Fibroblast of lung (primary cell): Measurements from ENCODE around the gene DPP7. TPM values are rescaled to one million over a fixed set of nuclear protein-coding genes. Genes with fewer than 3 reads are reported as not detected.

Source experiments
- DNase-seq, 2 donors: peaks; one replicate each; pipeline versions ENCODE4 v3.0.0 to v3.0.0-alpha.2; 2010; ENCODE audit warnings: low read depth in 2 of 2
- H2AFZ ChIP-seq: 2 replicates; pipeline ENCODE4 v1.5.1; 2012; ENCODE audit warnings: low read length, control low read depth, inconsistent platforms
- H3K27ac ChIP-seq: 2 replicates; pipeline ENCODE4 v1.5.1; 2011; ENCODE audit warnings: low read length, control low read depth; ENCODE audit not compliant: insufficient read depth
- H3K27me3 ChIP-seq: 2 replicates; pipeline ENCODE4 v1.5.1; 2011; ENCODE audit warnings: mild to moderate bottlenecking, low read length; ENCODE audit not compliant: control insufficient read depth, insufficient read depth
- H3K36me3 ChIP-seq: 2 replicates; pipeline ENCODE4 v1.5.1; 2011; ENCODE audit warnings: low read length; ENCODE audit not compliant: control insufficient read depth, insufficient read depth
- H3K4me1 ChIP-seq: 2 replicates; pipeline ENCODE4 v1.5.1; 2011; ENCODE audit warnings: low read length; ENCODE audit not compliant: control insufficient read depth, insufficient read depth; ENCODE audit errors: extremely low read depth
- H3K4me2 ChIP-seq: 2 replicates; pipeline ENCODE4 v1.5.1; 2011; ENCODE audit warnings: low read length, control low read depth; ENCODE audit not compliant: insufficient read depth; ENCODE audit errors: extremely low read depth
- H3K4me3 ChIP-seq, 4 experiments: fragments of 200-600 bp in 1 of 4; sonication (generic) in 1 of 4; replicated peaks in 1 of 4; 2 replicates each; pipeline ENCODE4 v1.5.1; 2011 to 2016; ENCODE audit warnings: low read length in 4 of 4, low read depth in 3 of 4, mild to moderate bottlenecking in 3 of 4, control low read depth in 2 of 4, inconsistent platforms in 1 of 4, mixed read lengths in 1 of 4; ENCODE audit not compliant: insufficient read depth in 1 of 4; ENCODE audit errors: control extremely low read depth in 1 of 4
- H3K79me2 ChIP-seq: 2 replicates; pipeline ENCODE4 v1.5.1; 2012; ENCODE audit warnings: mild to moderate bottlenecking, low read length, inconsistent platforms; ENCODE audit not compliant: control insufficient read depth, insufficient read depth
- H3K9ac ChIP-seq: 2 replicates; pipeline ENCODE4 v1.5.1; 2011; ENCODE audit warnings: mild to moderate bottlenecking, low read length, control low read depth; ENCODE audit not compliant: insufficient read depth
- H3K9me3 ChIP-seq: 2 replicates; pipeline ENCODE4 v1.5.1; 2012; ENCODE audit warnings: low read depth, low read length; ENCODE audit not compliant: control insufficient read depth, insufficient read depth
- H4K20me1 ChIP-seq: 2 replicates; pipeline ENCODE4 v1.5.1; 2011; ENCODE audit warnings: low read length; ENCODE audit not compliant: control insufficient read depth, insufficient read depth; ENCODE audit errors: extremely low read depth
- CTCF ChIP-seq, 2 donors: IDR thresholded peaks in 1 of 2; conservative IDR thresholded peaks in 1 of 2; 1 replicate in 1 of 2; 2 replicates in 1 of 2; pipeline ENCODE4 v1.5.1; 2011 to 2012; ENCODE audit warnings: low read length in 2 of 2, control low read depth in 1 of 2, inconsistent platforms in 1 of 2, low read depth in 1 of 2, mild to moderate bottlenecking in 1 of 2
- EZH2 ChIP-seq: IDR thresholded peaks from 2 replicates; pipeline ENCODE4 v1.5.1; 2012; ENCODE audit warnings: low read length, control low read depth, mild to moderate bottlenecking; ENCODE audit errors: missing control alignments
- polyA plus RNA-seq, 2 donors: library from polyadenylated mRNA; depleted of rRNA in 1 of 2; stranded (reverse) in 1 of 2; unstranded in 1 of 2; fragments of >200 nt; gene quantifications; 2 replicates each; pipeline ENCODE4 v1.2.1, GENCODE V29; 2011 to 2012; ENCODE audit warnings: missing spikeins in 1 of 2
- total RNA-seq: library from RNA; depleted of rRNA; stranded (reverse); fragments of >200 nt; gene quantifications from 2 replicates; pipeline ENCODE4 v1.2.1, GENCODE V29; 2014

DPP7 gene
- total and polyA plus RNA-seq, 2 donors (not counting 1 experiment from before 2014, with no cell fraction given), result 28.6 to 126 TPM

- peaks cover 33% of the 10 kb centered on the region for H3K36me3 ChIP-seq
Observed at GRCh38 chr9:137110911-137111787, 3.4 kb downstream of the DPP7 start.

DNA sequence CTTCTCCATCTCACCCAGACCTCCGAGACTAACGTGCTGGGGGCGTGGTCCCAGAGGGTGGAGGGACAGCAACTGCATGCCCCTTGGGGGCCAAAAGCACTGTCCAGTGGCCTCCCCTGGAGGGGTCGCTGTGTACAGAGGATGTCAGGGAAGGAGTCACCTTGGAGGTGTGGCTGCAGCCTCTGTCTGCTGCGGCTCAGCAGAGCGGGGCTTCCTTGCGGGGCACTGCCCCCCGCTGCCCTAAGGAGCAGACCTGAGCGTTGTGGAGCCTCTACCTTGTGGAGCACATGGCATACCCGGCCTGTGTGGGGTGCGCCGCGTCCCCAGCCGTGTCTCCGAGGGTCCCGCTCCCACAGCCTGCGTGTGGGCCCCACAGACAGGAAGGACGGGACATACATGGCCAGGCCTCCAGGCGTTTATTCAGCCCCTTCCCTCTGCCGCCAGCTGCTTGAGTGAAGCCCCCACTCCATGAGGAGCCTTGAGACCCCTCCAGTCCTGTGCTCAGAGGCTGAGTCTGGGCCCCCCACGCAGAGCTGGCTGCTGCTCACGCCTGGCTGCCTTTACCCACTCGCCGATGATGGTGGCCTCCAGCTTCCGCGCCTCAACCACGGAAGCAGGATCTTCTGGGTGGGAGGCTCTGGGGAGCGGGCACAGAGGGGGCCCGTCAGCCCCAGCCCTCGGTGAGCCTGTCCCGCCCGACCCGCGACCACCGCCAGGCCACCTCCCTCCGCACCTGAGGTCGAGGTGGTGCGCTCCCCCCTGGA, 4.2 kb downstream of the DPP7 start:
- Histone ChIP-seq H3K4me1 (no peaks in the 10 kb centered on the region), H2AFZ (no peak overlapping the region), H3K27ac (no peak overlapping the region), H3K4me2 (no peak overlapping the region), H3K36me3 (peaks cover 39% of the 10 kb centered on the region), H3K9me3 (no peaks in the 10 kb centered on the region), H3K27me3 (no peaks in the 10 kb centered on the region), H3K79me2 (no peaks in the 10 kb centered on the region), H4K20me1 (no peaks in the 10 kb centered on the region), H3K4me3 (no peak overlapping the region), H3K9ac (no peak overlapping the region)
- TF ChIP-seq EZH2 (no peak), CTCF (conservative IDR thresholded peaks at IDR 0.05 in 1 of 2, IDR thresholded peaks at IDR 0.05 in 1 of 2; ENCODE audit: low read depth in 1 of 2, low read length in 2 of 2) (no peak)
- DNase-seq, result no peak

More at GRCh38 chr9:137110911-137111787, 3.4 kb downstream of the DPP7 start:
- Histone ChIP-seq H2AFZ (no peak overlapping the region), H3K9me3 (no peaks in the 10 kb centered on the region), H3K27me3 (no peaks in the 10 kb centered on the region), H3K4me3 (no peak overlapping the region), H3K79me2 (no peaks in the 10 kb centered on the region), H3K9ac (no peak overlapping the region), H4K20me1 (no peaks in the 10 kb centered on the region), H3K4me1 (no peaks in the 10 kb centered on the region), H3K4me2 (no peak overlapping the region), H3K27ac (no peak overlapping the region)
- TF ChIP-seq EZH2, result no peak
- TF ChIP-seq CTCF (conservative IDR thresholded peaks at IDR 0.05 in 1 of 2, IDR thresholded peaks at IDR 0.05 in 1 of 2; ENCODE audit: low read depth in 1 of 2, low read length in 2 of 2), result no peak
- no peak for DNase-seq
